B cell (primary cell): ENCODE measurements around the gene MPEG1.

Experiments used
- EZH2 ChIP-seq: IDR thresholded peaks from 2 replicates; pipeline ENCODE4 v1.6.1; 2012; ENCODE audit warnings: borderline replicate concordance, low read depth, mild to moderate bottlenecking, moderate library complexity, low read length; ENCODE audit not compliant: insufficient read depth, poor library complexity, severe bottlenecking
- TF ChIP-seq, protein P1 (sequence below): fragments of 200-600 bp; IDR thresholded peaks from one replicate; pipeline ENCODE4 v1.8.0; 2022; ENCODE audit warnings: antibody characterized with exemption, mild to moderate bottlenecking

DNA sequence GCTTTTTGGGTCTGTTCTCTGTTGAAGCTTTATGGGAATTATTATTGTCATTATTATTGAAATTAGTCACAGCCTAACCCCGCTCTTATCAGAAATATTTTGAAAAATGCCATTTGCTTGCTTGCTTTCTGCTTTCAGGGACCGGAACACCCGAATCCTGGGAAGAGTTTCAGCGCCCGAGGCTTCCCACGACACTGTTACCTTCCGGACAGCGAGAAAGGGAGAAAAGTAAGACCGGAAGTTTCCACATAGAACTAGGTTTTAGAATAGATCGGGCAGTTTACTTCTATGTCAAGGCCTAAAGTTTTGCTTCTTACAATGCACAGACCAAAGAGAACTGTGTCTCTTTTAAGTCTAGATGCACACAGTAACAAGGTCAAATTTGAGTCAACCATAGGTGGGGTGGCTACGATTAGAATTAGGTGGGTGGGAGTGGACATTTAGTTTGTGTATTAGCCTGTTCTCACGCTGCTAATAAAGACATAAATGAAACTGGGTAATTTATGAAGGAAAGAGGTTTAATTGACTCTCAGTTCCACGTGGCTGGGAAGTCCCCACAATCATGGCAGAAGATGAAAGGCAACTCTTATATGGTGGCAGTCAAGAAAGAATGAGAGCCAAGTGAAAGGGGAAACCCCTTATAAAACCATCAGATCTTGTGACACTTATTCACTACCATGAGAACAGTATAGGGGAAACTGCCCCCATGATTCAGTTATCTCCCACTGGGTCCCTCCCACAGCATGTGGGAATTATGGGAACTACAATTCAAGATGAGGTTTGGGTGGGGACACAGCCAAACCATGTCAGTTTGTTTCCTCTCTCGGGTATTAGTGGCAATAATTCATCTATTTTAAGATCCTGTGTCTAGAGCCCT is 12.9 kb downstream of the MPEG1 start:
- TF ChIP-seq EZH2, result no peak
- TF ChIP-seq, protein P1, sequence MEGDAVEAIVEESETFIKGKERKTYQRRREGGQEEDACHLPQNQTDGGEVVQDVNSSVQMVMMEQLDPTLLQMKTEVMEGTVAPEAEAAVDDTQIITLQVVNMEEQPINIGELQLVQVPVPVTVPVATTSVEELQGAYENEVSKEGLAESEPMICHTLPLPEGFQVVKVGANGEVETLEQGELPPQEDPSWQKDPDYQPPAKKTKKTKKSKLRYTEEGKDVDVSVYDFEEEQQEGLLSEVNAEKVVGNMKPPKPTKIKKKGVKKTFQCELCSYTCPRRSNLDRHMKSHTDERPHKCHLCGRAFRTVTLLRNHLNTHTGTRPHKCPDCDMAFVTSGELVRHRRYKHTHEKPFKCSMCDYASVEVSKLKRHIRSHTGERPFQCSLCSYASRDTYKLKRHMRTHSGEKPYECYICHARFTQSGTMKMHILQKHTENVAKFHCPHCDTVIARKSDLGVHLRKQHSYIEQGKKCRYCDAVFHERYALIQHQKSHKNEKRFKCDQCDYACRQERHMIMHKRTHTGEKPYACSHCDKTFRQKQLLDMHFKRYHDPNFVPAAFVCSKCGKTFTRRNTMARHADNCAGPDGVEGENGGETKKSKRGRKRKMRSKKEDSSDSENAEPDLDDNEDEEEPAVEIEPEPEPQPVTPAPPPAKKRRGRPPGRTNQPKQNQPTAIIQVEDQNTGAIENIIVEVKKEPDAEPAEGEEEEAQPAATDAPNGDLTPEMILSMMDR, result no peak
